AG09319 (cell line): ENCODE data around the gene SPIRE2.

Experiments used
- DNase-seq: peaks from one replicate; pipeline ENCODE4 v3.0.0-alpha.2; 2010; ENCODE audit warnings: low read depth; ENCODE audit errors: extremely low read depth
- CTCF ChIP-seq: IDR thresholded peaks from 2 replicates; pipeline ENCODE4 v1.5.1; 2011; ENCODE audit warnings: low read depth, mild to moderate bottlenecking, inconsistent platforms, low read length, moderate library complexity

The SPIRE2 gene

DNA sequence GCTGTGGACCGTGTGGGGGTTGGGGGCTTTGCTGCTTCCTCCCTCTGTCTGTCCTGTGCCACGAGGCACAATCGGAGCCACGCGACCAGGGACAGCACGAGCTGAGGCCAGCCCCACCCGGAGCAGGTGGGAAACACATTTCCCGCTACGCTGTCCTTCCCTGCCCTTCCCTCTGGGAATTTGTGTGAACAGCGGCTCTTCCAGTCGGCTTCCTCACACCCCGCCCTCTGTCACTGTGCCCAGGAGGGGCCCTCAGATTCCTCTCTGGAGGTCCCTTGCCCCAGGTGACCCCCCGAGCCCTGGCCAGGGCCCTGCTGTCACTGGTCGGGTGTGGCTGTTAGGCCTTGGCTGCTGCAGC, 19.6 kb downstream of the SPIRE2 start:
- DNase-seq: no peak
- no peak for TF ChIP-seq CTCF

- TF ChIP-seq CTCF: no peak
- DNase-seq: no peak
Measured at GRCh38 chr16:89848974-89849373, 20.7 kb downstream of the SPIRE2 start.

GRCh38 chr16:89853306-89853993, 25.2 kb downstream of the SPIRE2 start:
- DNase-seq: no peak
- no peak for TF ChIP-seq CTCF

GRCh38 chr16:89855301-89855945, 27.1 kb downstream of the SPIRE2 start:
- DNase-seq: no peak
- no peak for TF ChIP-seq CTCF

GRCh38 chr16:89855986-89856385, 27.7 kb downstream of the SPIRE2 start:
- DNase-seq: no peak
- no peak for TF ChIP-seq CTCF

DNA sequence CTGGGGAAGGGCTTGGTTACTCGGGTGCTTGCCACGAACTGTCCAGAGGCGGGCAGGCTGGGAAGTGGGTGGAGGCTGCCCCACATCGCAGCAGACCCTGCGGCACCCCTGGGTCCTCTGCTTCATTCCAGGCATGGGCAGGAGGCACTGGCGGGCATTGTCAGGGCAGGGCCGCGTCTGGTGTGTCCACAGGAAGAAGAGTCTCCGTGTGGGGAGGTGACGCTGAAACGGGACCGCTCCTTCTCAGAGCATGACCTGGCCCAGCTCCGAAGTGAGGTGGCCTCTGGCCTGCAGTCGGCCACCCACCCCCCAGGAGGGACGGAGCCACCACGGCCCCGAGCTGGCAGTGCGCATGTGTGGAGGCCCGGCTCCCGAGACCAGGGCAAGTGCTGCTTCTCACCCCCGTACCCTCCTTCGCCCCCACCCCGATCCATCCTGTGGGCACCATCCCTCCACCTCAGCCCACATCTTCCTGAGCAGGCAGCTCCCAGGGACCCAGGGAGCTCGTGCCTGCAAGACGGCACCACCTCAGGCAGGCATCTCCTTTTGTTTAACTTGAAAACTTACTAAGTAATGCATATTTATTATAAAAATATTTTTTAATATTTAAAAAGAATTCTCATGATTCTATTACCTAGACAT, 30.8 kb downstream of the SPIRE2 start:
- no peak for TF ChIP-seq CTCF

GRCh38 chr16:89859615-89860007, 31.3 kb downstream of the SPIRE2 start:
- TF ChIP-seq CTCF: no peak
- DNase-seq: no peak

More for the DNA sequence above, 30.8 kb downstream of the SPIRE2 start:
- no peak for DNase-seq
